Measurements from ENCODE around the gene RAPGEF2. TPM values are rescaled to one million over a fixed set of nuclear protein-coding genes. Genes with fewer than 3 reads are reported as not detected.

The RAPGEF2 gene, protein sequence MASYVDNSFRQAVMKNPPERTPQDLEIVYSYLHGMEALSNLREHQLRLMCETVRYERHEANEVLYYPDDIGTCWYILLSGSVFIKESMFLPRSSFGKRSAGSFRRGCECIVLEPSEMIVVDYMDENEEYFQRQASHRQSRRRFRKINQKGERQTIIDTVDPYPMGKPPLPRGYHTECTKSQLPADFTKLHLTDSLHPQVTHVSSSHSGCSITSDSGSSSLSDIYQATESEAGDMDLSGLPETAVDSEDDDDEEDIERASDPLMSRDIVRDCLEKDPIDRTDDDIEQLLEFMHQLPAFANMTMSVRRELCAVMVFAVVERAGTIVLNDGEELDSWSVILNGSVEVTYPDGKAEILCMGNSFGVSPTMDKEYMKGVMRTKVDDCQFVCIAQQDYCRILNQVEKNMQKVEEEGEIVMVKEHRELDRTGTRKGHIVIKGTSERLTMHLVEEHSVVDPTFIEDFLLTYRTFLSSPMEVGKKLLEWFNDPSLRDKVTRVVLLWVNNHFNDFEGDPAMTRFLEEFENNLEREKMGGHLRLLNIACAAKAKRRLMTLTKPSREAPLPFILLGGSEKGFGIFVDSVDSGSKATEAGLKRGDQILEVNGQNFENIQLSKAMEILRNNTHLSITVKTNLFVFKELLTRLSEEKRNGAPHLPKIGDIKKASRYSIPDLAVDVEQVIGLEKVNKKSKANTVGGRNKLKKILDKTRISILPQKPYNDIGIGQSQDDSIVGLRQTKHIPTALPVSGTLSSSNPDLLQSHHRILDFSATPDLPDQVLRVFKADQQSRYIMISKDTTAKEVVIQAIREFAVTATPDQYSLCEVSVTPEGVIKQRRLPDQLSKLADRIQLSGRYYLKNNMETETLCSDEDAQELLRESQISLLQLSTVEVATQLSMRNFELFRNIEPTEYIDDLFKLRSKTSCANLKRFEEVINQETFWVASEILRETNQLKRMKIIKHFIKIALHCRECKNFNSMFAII (N-terminal part only)
- 5.4 and 13.0 TPM in 2 replicates for polyA plus RNA-seq

GRCh38 chr4:159102622-159103383 is at the start of gene RAPGEF2:
TSS of gene RAPGEF2 (plus strand) at chr4:159103079. CDS start at chr4:159104163, 1,084 bp downstream.

